Fibroblast of the conjunctiva (primary cell): Measurements from ENCODE around the gene CCDC92B.
"Not testable (repeated sequence)": the region's sequence is repeated elsewhere in the genome, so short reads cannot be mapped to it uniquely, and the experiment has no call there.

Experiments
- DNase-seq: peaks from one replicate; pipeline ENCODE4 v3.0.0-alpha.2; 2010; ENCODE audit warnings: low read depth

The CCDC92B gene

DNA sequence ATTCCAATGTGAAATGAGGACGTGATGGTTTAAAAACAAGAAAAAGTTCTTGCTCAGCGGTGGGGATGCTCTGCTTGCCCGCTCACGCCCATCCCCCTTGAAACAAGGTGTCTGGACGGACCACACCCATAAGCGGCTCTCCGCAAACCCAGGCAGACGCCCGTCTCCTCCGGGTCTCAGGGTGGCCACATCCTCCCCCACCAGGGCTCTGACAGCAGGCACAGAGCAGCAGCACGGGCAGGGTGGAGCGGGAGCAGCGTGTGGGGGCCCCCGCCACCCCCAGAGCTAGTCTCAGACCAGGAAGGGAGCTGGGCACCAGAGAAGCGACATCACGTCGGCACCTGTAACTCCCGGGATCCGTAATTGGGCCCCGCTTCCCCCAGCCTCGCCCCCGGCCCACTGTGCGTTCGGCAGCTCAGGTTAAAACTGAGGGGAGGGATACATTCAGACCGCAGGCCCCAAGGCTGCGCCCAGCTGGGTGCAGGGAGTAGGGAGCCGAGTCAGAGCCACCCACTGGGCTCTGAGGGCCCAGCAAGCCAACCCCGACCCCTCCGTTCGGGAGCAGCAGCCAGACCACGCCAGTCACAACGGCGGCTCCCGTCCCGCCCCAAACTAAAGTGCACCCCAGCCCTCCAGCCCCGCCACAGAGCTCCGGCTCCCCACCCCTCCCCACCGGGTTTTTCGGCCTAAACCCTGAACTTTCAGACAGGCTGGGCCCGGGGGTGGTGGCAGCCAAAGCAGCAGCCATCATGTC, 59.9 kb downstream of the CCDC92B start:
- no peak for DNase-seq

DNA sequence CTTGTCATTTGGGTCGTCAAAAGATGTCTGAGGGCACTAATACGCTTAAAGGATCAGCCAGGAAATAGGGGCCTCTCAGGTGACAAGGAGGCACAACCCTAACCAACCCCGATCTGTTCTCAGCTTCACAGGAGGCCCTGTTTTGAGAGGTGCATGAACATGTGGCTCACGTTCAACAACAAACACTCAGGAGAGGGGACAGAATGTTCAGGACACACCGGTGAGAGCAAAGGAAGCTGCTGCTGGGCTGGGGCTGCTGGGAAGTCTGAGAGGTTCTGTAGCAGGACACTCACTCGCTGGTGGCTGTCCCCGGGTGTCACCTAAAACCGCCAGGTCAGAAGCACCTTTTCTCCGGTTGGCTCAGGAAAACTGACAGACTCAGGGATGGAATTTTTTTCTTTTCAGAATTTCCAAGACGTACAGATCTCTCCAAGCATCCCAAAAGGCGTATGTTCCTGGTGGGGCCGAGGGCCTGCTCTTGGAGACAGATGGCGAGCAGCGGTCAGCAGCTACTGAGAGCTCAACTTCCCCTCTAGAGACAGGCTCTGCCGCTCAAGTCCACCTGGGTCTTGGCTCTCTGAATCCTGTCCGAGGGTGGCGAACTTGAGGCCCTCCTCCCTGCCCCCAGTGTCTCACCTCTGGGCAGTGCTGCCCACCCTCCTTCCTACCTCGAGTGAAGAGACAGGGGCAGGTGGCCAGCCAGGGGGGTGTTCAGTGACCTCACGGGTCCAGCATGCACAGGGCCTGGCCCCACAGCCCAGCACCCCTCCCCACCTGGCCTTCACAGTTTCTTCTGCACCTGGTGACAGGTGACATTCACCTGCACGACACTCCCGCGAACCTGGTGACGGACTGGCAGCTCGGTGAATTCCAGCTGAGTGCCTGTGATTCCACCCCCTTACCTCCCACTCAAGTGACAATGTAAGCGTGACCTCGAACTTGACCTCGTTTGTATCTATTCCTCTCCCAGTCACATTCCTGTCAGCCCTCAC, 60.8 kb downstream of the CCDC92B start:
- DNase-seq = no peak

DNA sequence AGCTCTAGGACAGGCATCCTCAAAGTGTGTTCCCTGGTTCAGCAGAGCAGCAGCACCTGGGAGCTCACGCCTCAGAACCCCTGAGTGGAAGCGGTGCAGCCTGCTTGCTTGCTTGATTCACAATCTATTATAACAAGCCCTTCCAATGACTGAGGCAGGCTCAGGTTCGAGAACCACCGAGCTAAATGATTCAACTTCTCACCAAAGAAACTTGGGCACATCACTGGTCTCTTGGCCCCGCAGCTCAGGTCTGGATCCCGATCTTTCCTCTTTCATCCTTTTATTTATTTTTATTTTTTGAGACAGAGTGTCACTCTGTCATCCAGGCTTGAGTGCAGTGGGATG, 62.4 kb downstream of the CCDC92B start:
- no peak for DNase-seq

GRCh38 chr17:2685696-2686095, 63.8 kb downstream of the CCDC92B start:
- DNase-seq = no peak

DNA sequence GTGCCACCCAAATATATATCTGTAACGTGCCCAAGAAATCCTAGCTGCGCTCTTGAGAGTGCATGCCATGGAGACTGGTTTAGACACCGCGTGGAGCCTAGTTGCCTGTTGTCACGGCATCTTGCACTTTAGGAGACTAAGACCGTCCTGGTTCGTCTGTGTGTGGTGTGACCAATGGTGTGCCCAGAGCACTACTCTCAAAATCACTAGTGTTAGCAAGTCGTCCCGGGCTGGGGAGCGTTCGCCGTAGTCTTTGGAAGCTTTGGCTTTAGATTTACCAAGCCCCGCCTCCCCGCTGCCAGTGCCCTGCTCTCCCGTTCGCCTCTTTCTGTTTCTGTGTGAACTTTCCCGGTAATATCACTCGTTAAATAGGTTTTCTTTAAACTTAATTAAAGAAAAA, 64.9 kb downstream of the CCDC92B start:
- DNase-seq = no peak

DNA sequence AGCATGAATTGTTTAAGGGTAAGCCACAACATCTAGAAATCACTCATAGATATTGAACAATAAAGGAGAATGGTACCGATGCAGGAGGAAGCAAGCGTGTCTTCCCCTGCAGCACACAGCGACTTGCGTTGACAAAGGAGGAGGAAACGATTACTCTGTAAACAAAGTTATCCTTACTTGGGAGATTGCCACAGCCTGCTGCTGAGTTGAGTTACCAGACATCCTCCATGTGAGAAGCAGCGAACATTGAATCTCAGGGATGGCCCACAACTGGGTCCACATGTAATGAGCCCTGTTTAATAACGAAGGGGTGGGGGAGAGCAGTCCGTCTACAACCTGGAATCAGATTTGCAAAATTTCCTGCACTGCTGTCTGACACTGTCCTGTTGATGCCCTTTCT, 65.5 kb downstream of the CCDC92B start:
- no peak for DNase-seq

GRCh38 chr17:2682176-2682938, 67.1 kb downstream of the CCDC92B start:
- no peak for DNase-seq

DNA sequence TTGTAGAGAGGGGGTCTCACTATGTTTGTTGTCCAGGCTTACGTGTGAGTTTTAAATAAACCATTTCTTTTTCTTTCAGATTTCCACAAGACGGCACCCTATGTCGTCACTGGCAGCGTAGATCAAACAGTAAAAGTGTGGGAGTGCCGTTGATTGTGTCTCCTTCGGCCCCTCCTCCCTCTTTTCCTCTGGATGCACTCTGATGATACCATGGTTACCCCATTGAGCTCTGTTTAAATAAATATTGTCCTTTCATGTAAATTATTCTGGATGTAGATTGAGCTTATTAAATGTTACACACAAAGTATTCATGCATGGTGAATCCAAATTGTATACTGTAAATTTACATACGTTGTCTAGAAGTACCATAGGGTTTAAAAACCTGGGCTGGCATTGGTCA, 67.8 kb downstream of the CCDC92B start:
- no peak for DNase-seq

DNA sequence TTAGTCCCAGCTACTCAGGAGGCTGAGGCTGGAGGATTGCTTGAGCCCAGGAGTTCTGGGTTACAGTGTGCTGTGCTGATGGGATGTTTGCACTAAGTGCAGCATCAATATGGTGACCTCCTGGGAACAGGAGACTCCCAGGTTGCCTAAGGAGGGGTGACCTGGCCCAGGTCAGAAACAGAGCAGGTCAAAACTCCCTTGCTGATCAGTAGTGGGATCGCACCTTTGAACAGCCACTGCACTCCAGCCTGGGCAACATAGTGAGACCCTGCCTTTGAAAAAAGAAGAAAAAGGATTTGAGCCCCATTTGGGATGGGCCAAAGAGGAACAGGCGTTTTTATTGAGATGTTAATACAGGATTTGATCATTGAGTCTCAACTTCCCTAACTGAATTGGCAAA, 68.5 kb downstream of the CCDC92B start:
- DNase-seq = no peak

DNA sequence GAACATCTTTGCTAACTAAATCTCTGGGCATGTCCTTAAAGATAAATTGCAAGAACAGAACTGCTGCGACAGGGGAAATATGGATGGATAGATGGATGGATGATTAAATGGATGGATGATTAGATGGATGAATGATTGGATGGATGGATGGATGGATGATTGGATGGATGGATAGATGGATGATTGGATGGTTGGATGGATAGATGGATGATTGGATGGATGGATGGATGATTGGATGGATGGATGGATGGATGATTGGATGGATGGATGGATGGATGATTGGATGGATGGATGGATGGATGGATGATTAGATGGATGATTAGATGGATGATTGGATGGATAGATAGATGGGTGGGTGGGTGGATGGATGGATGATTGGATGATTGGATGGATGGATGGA, 70.2 kb downstream of the CCDC92B start:
- not testable (repeated sequence) for DNase-seq
